Natural killer cell (primary cell): ENCODE measurements around the gene LAMP5. TPM values are rescaled to one million over a fixed set of nuclear protein-coding genes. Genes with fewer than 3 reads are reported as not detected.

Experiments
- ATAC-seq, 3 donors: fragments of 150-1000 bp in 2 of 3; fragments of 200-7000 bp in 1 of 3; cut with Tn5 transposase; 1 replicate in 1 of 3; 2 replicates in 2 of 3; pipeline ENCODE4 v1.10.0; 2021; ENCODE audit warnings: mild to moderate bottlenecking in 2 of 3, moderate library complexity in 2 of 3
- DNase-seq, 2 donors: peaks; one replicate each; pipeline versions ENCODE4 v3.0.0 to v3.0.0-alpha.2; 2013 to 2021; ENCODE audit warnings: mixed read lengths in 1 of 2
- H3K27ac ChIP-seq: one replicate; pipeline ENCODE4 v1.5.1; 2013; ENCODE audit warnings: mild to moderate bottlenecking, low read length
- H3K27me3 ChIP-seq: one replicate; pipeline ENCODE4 v1.6.1; 2013; ENCODE audit warnings: low read length; ENCODE audit not compliant: control insufficient read depth, insufficient read depth
- H3K36me3 ChIP-seq: one replicate; pipeline ENCODE4 v1.6.1; 2013; ENCODE audit warnings: low read length; ENCODE audit not compliant: control insufficient read depth, insufficient read depth
- H3K4me1 ChIP-seq: one replicate; pipeline ENCODE4 v1.6.1; 2013; ENCODE audit warnings: low read length; ENCODE audit not compliant: control insufficient read depth, insufficient read depth
- H3K4me3 ChIP-seq: one replicate; pipeline ENCODE4 v1.5.1; 2013; ENCODE audit warnings: low read length
- H3K9me3 ChIP-seq: one replicate; pipeline ENCODE4 v1.6.1; 2013; ENCODE audit warnings: low read length; ENCODE audit not compliant: control insufficient read depth, insufficient read depth
- H3K27ac Mint-ChIP-seq, 2 donors: one replicate each; pipeline ENCODE4 v1.8.0; 2022; ENCODE audit warnings: mild to moderate bottlenecking in 2 of 2, mixed read lengths in 2 of 2, moderate library complexity in 1 of 2
- H3K27me3 Mint-ChIP-seq, 2 donors: one replicate each; pipeline ENCODE4 v1.8.0; 2022; ENCODE audit warnings: low read depth in 2 of 2, mixed read lengths in 2 of 2
- H3K36me3 Mint-ChIP-seq: one replicate; pipeline ENCODE4 v1.8.0; 2022; ENCODE audit warnings: mixed read lengths
- H3K4me1 Mint-ChIP-seq, 2 donors: one replicate each; pipeline ENCODE4 v1.8.0; 2022; ENCODE audit warnings: mixed read lengths in 2 of 2
- H3K4me3 Mint-ChIP-seq: one replicate; pipeline ENCODE4 v1.8.0; 2022; ENCODE audit warnings: mild to moderate bottlenecking, moderate library complexity, mixed read lengths
- H3K9me3 Mint-ChIP-seq, 2 donors: one replicate each; pipeline ENCODE4 v1.8.0; 2022; ENCODE audit warnings: mixed read lengths in 2 of 2
- CTCF ChIP-seq: fragments of 200-600 bp; IDR thresholded peaks from one replicate; pipeline ENCODE4 v1.8.0; 2022; ENCODE audit warnings: antibody characterized with exemption
- WGBS: methylation state at CpG from one replicate; pipeline ENCODE4 v1.1.7; 2013; ENCODE audit warnings: missing lambda C conversion rate; ENCODE audit not compliant: insufficient coverage; 5-methylcytosine and 5-hydroxymethylcytosine counted together
- intact Hi-C: fragments of 100-400 bp; cut with micrococcal nuclease; formaldehyde crosslinking; loops from one replicate; pipeline ENCODE4 v1.14.2; 2022
- total RNA-seq, 4 donors: library from RNA; stranded (reverse); fragments of 120-200 nt in 1 of 4; gene quantifications; one replicate each; pipeline versions ENCODE4 v1.2.3 to v1.2.4, GENCODE V29; 2013 to 2022

LAMP5 gene
- total RNA-seq, 3 donors from 2014 or later (not counting 1 experiment from before 2014, with no cell fraction given) = 0.23 TPM; not detected in 2

- H3K9me3 Mint-ChIP-seq = peaks cover 0 to 3% of the 10 kb centered on the region in 2 donors
- Histone ChIP-seq H3K4me3 (no peak overlapping the region), H3K27me3 (no peaks in the 10 kb centered on the region), H3K36me3 (no peaks in the 10 kb centered on the region), H3K9me3 (no peaks in the 10 kb centered on the region), H3K4me1 (no peaks in the 10 kb centered on the region), H3K27ac (no peak overlapping the region)
- H3K4me3 Mint-ChIP-seq = no peak overlapping the region
- no peak overlapping the region for H3K27ac Mint-ChIP-seq
- DNase-seq = no peak
- no peaks in the 10 kb centered on the region for H3K36me3 Mint-ChIP-seq
- no peak for ATAC-seq
- no peaks in the 10 kb centered on the region for H3K27me3 Mint-ChIP-seq
- no peak for TF ChIP-seq CTCF
- H3K4me1 Mint-ChIP-seq = no peaks in the 10 kb centered on the region
- intact Hi-C loops = no loop called here
These were observed 38.9 kb upstream of the LAMP5 start for GRCh38 chr20:9475456-9475855.

- Histone ChIP-seq H3K27ac (no peak overlapping the region), H3K9me3 (no peaks in the 10 kb centered on the region), H3K36me3 (no peaks in the 10 kb centered on the region), H3K4me1 (no peaks in the 10 kb centered on the region), H3K4me3 (no peak overlapping the region), H3K27me3 (no peaks in the 10 kb centered on the region)
- Mint-ChIP-seq H3K4me1 (no peaks in the 10 kb centered on the region), H3K9me3 (peaks cover 0 to 6% of the 10 kb centered on the region in 2 donors), H3K27me3 (no peaks in the 10 kb centered on the region), H3K4me3 (no peak overlapping the region), H3K36me3 (no peaks in the 10 kb centered on the region), H3K27ac (no peak overlapping the region)
- 46% methylated on average over 2 of the region's 4 CpGs for WGBS
- DNase-seq = no peak
- ATAC-seq = no peak
- intact Hi-C loops = no loop called here
- TF ChIP-seq CTCF = no peak
These were observed 38.2 kb upstream of the LAMP5 start for GRCh38 chr20:9476174-9476573.

- no peak overlapping the region for H3K27ac Mint-ChIP-seq
- no peaks in the 10 kb centered on the region for H3K4me1 Mint-ChIP-seq
- intact Hi-C loops = no loop called here
- no peak overlapping the region for H3K4me3 ChIP-seq
- no peak overlapping the region for H3K27ac ChIP-seq
- no peaks in the 10 kb centered on the region for H3K27me3 ChIP-seq
- no peak for DNase-seq
- no peaks in the 10 kb centered on the region for H3K4me1 ChIP-seq
- no peak overlapping the region for H3K4me3 Mint-ChIP-seq
- no peaks in the 10 kb centered on the region for H3K36me3 Mint-ChIP-seq
- TF ChIP-seq CTCF = no peak
- no peaks in the 10 kb centered on the region for H3K27me3 Mint-ChIP-seq
- 95% methylated on average over 7 of the region's 7 CpGs for WGBS
- no peaks in the 10 kb centered on the region for H3K36me3 ChIP-seq
- peaks cover 0 to 6% of the 10 kb centered on the region in 2 donors for H3K9me3 Mint-ChIP-seq
- no peaks in the 10 kb centered on the region for H3K9me3 ChIP-seq
- no peak for ATAC-seq
These were observed 37.8 kb upstream of the LAMP5 start for GRCh38 chr20:9476637-9477036.

GRCh38 chr20:9478771-9479170 lies 35.6 kb upstream of the LAMP5 start:
- Histone ChIP-seq H3K4me3 (no peak overlapping the region), H3K27me3 (no peaks in the 10 kb centered on the region), H3K4me1 (no peaks in the 10 kb centered on the region), H3K9me3 (no peaks in the 10 kb centered on the region), H3K36me3 (no peaks in the 10 kb centered on the region), H3K27ac (no peak overlapping the region)
- no peak overlapping the region for H3K4me3 Mint-ChIP-seq
- H3K27ac Mint-ChIP-seq = no peak overlapping the region
- ATAC-seq (no peak), DNase-seq (no peak)
- WGBS = 94% methylated on average over 4 of the region's 4 CpGs
- no peaks in the 10 kb centered on the region for H3K4me1 Mint-ChIP-seq
- intact Hi-C loops = no loop called here
- peaks cover 3 to 6% of the 10 kb centered on the region in 2 donors for H3K9me3 Mint-ChIP-seq
- H3K36me3 Mint-ChIP-seq = no peaks in the 10 kb centered on the region
- TF ChIP-seq CTCF = no peak
- no peaks in the 10 kb centered on the region for H3K27me3 Mint-ChIP-seq
